8988T (cell line): Measurements from ENCODE around the gene AOPEP.

Experiments
- DNase-seq: peaks from one replicate; pipeline ENCODE4 v3.0.0; 2011

Gene AOPEP

DNA sequence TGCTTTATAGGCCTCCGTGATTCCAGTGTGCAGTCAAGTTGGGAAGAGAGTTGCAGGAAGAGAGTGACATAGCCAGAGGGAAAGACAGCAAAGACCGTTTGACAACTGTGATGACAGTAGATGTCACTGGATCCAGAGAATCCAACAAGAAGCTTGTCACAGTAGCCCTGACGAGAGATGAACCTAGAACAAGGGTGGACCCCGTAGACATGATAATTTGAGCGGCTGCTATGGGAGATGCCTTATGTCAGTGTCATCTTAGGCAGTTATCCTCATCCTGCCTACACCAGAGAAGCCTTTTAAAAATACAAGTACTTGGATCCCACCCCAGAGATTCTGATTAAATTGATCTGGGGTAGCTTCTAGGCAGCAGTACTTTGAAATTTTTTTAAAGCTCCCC is 125.4 kb downstream of the AOPEP start:
- DNase-seq, result no peak

DNA sequence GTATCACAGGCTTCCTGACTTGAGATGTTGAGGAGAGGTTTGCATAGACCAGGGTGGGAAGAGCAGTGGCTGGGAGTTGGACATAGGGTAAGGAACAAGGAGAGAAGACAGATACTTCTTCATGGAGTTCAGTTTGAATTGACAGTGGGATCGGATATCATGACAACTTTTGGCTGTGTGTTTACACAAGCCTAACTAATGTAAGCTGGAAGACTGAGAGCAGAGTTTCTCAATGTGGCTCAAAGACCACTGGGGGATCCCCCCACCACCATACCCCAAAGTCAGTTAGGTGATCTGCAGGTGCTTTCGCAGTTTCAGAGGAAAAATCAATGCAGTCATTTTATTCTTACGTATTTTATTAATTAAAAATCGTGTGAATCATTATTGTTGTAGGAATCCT is 125.9 kb downstream of the AOPEP start:
- DNase-seq, result no peak

DNA sequence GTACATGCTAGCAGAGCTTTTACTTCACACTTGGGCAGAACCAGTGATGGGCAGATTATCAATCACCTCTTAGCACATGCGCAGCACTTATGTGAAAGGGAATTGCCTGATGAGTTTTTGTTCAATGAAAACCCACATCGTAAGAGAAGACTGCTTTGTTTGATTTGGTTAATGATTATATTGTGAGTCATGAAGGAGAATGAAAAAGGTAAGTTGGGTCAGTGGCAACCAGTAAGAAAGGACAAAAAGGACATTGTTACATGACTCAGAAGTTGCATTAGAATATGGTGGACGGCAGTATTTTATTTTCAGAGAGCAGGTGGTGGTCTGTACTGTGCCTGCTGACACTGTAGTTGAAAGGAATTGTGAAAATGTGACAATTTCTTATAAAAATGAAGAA is 127.4 kb downstream of the AOPEP start:
- DNase-seq, result no peak

DNA sequence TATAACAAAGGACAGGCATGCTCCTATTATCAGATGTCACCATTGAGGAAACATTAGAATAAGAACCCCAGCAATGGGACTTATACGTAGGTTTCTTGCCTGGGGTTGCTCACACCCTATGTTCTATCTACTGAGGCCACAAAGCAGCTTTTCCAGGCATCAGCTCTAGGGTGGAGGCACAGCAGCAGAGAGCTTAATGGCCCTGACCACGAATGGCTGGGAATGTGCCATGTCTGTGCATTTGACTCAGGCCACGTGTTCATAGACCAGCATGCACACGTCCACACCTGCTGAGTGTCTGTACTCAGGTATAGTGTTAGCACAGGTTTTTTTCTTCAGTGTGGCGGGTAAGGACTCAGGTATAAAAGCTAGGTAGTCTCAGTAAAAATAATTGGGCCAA is 129.4 kb downstream of the AOPEP start:
- no peak for DNase-seq

DNA sequence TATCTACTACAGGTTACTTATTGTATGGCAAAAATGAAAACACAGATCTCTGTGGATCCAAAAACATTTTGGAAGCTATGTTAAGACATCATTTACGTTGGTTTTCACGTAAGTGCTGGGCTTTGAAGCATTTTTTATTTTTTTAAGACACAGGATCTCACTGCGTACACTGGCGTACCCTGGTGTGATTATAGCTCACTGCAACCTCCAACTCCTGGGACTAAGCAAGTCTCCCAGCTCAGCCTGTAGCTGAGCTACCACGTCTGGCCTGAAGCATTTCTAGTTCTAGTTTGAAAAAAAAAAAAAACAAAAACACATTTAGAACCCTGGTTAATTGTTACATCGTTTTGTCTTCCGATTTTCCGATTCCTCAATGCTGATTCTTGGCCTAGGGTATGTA is 131.3 kb downstream of the AOPEP start:
- no peak for DNase-seq

DNA sequence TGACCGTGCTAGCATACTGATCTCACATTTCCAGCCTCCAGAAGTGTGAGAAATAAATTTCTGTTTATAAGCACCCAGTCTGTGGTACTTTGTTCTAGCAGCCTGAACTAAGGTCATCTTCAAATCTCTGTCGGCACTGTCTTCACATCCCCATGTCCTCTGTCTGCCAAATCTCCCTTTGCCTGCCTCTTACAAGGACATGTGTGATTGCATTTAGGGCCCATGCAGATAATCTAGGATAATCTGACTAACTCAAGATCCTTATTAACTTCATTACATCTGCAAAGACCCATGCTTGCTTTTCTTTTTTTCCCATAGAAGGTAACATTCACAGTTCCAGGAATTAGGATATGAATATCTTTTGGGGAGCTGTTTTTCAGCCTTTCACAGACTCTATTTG is 132.7 kb downstream of the AOPEP start:
- no peak for DNase-seq

DNA sequence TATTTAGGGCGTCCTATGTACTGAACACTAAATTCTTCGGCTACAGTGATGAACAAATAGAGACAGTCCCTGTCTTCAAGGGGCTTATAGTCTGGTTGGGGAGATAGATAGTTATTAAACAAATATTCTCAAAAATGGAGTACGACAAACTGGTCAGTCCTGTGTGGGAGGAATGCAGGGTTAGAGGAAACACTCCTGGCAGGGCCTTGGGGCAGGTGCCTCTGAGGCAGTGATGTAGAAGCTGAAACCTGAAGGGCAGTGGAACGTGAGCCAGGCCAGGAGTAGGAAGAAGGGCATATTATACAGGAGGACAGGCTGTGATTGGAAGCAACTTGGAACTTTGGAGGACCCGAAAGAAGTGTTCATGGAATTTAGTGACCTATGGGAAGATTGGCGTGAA is 133.4 kb downstream of the AOPEP start:
- DNase-seq, result no peak

DNA sequence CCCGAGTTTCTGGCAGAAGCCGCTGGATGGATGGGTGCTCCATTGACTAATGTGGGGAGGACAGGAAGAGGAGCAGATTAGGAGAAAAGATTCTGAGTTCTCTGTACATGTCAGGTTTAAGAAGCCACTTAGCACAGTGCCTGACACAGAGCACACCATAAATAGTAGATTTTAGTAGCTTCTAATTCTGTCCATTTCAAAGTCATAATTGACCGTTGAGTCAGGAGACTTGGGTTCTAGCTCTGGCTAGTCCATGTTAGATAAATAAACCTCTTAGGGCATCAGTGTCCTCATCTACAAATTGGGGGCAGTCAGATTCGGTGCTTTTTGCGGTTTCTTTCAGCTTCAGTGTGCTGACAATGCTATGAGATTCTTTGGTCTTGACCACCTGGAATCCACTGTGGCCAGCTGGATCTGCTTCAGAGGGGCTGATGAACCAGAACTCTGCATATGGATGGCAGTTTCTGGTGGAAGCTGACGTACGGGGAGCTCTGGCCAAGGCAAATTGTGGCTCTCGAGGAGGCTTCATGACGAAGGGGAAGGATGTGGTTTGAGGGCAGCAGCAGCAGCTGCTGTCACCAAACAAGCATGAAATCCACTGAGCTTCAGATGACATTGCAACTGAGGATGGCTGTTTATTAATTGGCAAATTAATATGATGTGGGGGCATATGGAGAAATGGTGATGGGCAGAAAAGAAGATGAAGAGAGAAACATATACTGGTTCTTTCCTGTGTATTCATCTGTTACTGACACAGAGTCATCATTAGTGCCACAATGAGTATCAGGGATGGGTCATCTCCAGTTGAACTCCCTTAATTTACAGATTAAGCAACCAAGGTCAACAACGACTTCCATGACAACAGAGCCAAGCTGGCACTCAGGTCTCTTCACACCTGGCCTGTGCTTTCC is 134.4 kb downstream of the AOPEP start:
- no peak for DNase-seq

DNA sequence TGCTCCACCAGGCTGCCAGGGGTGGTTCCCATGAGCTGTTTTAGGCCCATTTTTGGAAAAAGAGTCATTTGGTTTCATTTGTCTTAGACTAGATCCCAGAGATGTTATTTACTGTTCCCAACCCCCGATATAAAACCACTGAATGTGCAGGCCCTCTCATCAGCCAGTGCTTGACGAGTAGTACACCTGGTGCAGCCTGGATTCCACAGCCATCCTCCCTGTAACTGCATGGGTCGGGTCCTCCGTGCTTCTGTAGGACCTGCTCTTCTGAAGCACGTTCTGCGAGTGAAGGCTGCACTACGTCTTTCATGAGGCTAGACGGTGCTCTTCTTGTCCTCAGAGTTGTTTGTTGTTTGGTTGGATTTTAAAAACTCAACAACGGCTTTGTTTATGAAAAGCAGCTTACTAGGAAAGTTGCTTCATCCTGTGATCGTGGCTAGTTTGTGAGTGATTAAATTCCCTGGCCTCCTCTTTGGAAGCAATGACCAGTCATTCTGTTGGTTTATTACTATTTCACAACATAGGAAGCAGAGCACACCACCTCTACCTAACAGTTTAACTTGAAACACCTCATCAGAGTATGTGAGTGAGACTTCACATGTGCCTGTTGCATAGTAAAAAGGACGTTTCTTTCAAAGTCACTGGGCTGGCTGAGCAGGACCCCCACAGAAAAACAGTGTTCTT is 135.2 kb downstream of the AOPEP start:
- no peak for DNase-seq

DNA sequence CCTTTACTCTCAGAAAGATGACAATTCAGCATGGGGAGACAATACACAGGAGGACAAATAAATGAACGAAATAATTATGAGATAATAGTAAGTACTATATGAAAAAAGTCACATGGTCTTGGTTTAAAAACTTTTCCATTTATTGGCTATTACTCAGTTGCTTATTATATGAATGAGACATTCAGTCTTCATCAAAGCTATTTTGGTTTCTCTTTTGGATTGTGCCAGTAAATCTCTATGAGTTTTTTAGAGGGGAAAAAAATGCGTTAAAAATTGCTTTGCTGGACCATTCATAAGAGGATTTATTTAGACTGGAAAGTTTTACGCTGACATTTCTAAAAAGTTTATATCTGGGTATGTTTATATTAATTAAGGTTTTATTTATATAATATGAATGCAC is 137.7 kb downstream of the AOPEP start:
- no peak for DNase-seq

DNA sequence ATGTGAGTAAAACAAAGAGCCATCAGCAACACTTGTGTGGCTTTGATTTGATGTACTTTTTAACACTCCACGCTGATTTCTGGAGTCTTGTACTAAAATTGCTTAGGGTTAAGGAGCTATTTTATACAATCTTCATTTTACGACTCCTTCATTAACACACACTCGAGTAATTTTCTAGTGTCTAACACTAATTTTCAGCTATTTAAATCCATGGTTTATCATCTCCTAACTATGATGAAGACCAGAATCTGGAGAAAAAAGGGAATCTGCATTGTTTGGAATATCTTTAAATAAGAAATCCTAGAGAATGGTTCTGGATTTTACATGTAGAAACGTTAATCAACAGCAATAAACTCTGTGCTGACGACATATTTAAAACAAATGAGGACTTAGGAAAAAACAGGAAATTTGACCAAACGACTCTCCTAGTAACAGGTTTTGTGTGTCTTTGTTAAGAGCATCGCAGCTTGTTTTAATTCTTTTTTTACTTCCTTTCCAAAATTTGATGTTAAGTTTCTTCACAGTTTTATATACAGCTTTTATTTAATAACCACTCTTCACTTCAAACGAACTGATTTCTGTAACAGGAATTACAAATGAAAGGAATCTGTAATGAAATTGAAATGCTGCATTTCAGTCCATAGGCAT is 138.5 kb downstream of the AOPEP start:
- no peak for DNase-seq

DNA sequence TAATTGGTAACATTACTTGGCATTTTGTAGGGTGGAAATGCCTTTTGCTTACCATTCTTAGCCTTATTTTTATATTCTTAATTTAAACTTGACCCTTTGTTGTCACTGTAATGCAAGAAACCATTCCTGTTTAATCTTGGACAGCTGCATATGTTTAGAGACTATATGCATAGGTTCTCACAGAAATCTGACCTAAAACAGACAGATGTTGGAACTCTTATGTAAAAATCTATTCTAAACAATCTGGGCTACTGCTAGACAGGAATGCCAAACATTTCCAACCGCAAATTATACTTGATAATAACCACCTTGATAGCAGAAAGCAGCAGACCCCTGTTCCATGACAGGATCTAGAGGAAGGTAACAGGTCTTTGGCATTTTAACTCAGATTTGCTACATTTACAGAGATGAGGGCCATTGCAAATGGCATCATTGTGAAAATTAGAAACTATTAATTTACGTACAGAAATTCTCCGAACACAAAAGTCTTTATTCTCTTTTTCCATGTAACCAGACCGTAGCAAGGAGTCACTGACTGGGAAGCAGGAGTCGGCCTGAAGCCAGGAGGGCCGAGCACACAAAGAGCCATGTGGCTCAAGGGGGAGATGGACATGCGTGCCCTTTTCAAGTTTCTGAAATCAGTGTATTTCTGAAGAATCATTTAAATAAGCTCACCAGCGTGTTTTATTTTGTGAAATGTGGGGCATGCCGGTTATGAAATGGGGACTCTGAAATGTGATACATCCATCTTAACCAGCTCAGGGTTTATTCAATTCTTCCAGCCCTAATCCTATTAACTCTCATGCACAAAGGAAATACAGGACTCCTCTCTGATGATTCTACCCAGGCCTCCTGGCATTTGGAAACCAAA is 139.3 kb downstream of the AOPEP start:
- no peak for DNase-seq

DNA sequence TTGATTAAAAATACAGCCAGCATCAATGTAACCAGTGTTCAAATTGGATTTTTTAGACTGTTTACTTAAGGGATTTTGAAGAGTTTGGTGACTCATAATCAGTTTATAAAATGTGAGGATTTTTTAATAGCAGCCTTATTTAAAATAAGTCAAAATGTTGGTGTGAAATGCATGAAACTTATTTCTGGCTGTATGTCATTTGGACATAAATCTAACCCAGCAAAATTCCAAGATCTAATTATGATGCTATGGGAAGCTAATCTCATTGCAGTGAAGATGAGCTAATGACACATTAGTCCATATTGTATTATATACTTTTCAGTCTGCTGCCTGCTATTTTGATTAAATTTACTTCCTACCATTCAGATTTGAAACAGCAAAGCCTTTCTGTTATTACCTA is 140.3 kb downstream of the AOPEP start:
- no peak for DNase-seq

DNA sequence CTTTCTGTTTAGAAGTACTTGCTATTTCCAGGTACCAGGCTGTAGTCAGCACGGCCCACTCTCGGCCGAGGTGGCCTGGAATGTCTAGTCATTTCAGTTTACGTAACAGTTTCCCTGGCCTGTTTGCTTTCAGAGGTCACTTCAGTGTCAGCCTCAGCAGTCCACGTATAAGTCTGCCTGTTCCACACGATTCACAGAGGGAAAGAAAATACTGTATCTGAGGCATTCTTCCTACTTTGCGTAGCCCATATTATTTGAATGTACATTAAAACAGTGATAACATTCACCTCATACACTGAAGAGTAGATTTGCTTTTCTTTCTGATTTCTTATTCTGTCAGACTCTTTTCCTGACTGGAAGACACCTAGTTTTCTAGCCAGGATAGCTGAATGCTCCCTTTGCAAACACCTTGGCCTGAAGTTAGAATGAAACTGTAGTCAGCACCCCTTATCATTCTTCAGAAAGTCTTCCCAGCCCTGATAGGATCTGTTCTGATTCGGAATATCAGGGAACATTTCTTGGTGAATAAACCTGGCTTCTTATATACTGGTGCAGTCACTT is 140.9 kb downstream of the AOPEP start:
- no peak for DNase-seq

DNA sequence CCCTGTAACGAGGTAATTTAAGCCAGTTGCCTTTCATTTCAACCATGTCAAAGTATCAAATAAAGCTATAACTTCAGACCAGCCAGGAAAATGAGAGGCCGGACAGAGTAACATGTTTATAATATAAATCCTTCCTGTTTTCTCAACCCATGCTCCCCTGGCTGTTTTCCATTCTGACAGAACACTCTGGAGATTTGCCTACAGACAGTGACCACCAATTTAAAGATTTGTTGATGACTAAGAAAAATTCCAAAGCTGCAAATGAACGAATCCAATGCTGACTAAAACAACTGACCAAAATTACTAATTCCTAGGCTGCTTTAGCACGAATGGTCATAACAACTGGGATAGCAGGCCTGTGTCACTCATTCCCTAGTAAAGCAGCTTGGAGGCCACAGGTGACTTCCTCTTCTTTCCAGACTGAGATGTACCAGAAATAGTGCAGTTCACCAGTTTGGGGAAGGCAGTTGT is 141.4 kb downstream of the AOPEP start:
- no peak for DNase-seq

DNA sequence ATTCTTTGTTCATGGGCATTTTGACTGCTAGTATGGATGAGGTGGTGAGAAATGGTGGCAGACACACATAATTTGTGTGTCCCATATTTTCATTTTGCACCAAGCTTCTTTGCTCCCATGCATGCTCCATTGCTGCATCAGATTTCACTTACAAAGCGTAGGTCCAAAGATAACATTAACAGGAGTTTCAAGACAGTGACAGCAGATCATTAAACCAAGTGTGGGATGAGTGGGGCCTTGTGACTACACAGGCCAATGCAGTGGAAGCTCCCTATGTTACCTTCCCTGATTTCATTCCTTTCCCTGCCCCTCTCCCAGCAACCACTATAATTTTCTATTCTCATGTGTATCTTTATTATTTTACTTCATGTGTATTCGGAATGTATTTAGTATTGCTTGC is 142.0 kb downstream of the AOPEP start:
- DNase-seq, result no peak

DNA sequence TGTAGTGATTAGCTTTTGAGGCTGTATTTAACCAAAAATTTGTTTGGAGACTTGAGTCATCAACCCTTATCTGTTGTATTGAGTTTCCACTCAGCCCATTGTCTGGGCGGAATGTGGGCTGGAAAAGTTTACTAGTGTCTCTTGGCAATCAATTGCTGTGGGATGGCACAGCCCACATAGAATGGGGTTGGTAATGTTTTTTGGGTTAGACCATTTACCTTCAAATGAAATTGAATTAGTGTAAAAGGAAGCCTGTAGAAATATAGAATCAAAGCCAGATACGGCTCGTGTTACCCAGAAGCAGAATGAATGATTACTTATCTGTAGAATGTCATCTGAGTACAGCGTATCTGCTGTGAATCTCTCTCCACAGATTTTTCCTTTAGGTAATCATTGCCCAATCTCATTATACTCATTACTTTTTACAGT is 142.9 kb downstream of the AOPEP start:
- no peak for DNase-seq

DNA sequence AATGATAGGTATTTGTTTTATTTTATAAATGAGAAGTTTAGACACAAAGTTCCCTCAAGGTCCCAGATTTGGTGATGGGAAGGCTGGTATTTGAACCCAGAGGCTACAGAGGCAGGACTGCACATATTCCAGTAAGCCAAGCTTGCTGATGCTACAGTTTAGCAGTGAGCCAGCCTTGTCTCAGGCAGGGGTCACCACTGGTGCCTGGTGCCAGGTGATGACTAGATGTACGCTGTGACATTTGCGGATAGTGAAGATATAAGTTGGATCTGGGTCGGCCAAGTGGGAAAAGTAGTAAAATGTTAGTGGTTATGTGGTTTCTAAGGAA is 143.9 kb downstream of the AOPEP start:
- no peak for DNase-seq

DNA sequence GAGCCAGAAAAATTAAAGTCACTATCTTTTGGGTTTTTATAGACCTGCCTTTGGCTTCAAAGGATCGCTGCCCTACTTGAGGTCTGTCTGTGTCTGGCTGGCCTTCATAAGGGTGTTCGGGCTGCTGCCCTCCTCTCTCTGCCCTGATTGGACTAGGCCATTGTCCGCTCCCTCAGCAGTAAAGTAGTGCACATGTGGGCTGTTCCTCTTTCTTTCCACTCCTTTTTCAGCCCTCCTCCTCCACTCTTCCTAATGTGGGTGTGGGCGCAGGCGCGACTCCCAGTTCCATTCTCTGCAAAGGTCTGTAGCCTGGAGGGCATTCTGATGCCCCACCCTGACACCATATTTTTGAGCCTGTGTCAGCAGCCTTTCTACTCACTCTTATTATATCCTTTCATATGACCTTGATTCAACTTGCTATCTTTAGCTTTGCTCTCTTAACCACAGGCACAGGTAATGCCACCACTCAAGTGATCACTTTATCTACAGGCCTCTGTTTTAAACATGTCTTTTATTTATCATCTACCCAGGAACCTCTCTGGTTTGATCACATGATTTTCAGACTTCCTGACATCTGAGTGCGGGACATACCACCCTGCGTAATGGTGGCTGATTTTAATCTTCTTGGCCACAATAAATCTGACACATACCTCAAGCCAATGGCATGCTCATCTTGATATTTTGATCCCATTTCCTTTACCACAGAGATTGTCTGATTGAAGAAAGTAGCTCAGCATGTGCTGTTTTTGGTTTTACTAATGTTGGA is 144.5 kb downstream of the AOPEP start:
- DNase-seq, result no peak

DNA sequence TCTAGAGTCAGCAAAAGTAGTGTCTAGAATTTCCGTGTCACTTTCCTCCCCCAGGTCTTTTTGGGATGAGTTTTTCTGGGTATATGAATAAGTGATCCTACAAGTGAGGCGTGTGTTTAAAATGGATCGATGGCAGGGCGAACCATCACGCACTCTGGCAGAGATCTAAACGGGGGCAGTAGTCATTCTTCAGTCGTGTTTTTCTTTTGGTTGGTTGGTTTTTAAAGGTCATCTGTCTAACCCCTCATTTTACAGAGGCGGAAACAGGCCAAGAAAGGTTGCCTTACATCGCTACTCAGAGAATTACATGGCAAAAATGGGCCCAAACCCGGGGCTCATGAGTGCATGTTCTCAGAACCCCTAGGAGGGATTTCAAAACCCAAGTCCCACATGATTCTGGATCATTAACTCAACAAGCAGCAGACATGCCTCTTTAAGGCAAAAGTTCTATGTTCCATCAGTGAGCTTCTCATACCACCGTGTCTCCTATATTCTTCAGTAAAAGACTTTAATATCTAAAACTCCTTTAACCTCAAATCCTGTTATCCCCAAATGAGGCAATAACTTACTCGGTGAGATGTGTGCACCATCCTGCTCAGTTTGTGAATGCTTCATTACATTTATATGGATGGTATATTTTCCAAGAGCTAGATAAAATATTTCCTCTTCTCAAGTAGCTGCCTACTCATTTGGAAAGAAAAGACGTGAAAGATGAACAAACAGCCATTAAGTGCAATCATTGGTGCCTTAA is 145.8 kb downstream of the AOPEP start:
- no peak for DNase-seq

DNA sequence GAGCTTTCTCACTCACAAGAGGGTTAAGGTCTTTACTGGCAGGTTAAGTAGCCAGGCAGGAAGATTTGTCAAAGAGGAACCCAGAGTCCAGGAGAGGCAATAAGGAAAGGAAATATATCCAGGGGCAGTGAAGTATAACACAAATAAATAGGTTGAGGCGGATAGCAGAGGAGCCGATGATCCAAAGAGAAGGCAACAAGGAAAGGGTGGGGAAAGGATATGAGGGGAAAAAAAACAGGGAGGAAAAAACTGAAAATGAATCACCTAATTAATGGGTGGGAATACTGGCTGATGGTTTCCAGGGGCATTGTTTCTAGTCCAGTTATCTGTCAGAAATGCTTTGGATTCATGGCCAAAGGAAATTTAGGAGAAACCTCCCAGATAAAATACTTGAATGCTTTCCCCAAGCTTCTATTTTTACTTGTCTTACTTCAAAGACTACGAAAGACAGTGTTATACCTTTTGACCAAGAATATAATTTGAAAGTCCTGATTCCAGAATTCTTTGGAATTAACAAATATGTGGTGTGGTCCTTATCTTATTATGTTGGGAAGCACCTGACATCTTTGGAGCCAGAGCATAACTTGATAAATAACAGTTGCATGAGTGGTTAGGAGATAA is 146.5 kb downstream of the AOPEP start:
- DNase-seq, result no peak
